K562 (cell line): Measurements from ENCODE around the gene ZNF750. TPM values are rescaled to one million over a fixed set of nuclear protein-coding genes. Genes with fewer than 3 reads are reported as not detected.

Experiments used
- ATAC-seq: fragments of 200-7000 bp; cut with Tn5 transposase; 3 replicates; pipeline ENCODE4 v1.9.1; 2020; ENCODE audit warnings: moderate library complexity
- BruUV-seq: library from RNA; stranded (reverse); fragments of 400-500 nt; replicated peaks from 2 replicates; lab custom pipeline; 2021; lab: Mats Ljungman, UMichigan
- CTCF ChIA-PET: fragments of 300-600 bp; formaldehyde crosslinking; extraction: SDS; loops from one replicate; lab custom pipeline; 2021; ENCODE audit warnings: low intra/inter-chr PET ratio; lab: Yijun Ruan, JAX
- POLR2A ChIA-PET: fragments of 300-600, 350-650 bp; sonication (Branson Sonifier 250); formaldehyde crosslinking; extraction: SDS; loops from one replicate; lab custom pipeline; 2021; ENCODE audit warnings: antibody characterized with exemption, inconsistent platforms; lab: Yijun Ruan, JAX
- DNase-seq, 4 experiments: peaks; one replicate each; pipeline versions ENCODE4 v3.0.0 to v3.0.0-alpha.2; 2011 to 2018; ENCODE audit warnings: low spot score in 3 of 4, mixed read lengths in 3 of 4; ENCODE audit errors: extremely low read depth in 1 of 4
- FAIRE-seq: peaks from 2 replicates; lab custom pipeline; 2011; peaks lifted over from hg19 to GRCh38; lab: Jason Lieb, UNC
- H2AFZ ChIP-seq: 2 replicates; pipeline ENCODE4 v1.6.0; 2011; ENCODE audit warnings: low read depth, low read length, control low read depth, inconsistent platforms
- H3K27ac ChIP-seq: fragments of 200-600 bp; 3 replicates; pipeline ENCODE4 v1.8.0; 2011; ENCODE audit warnings: low read depth, mild to moderate bottlenecking, control low read depth, inconsistent platforms, low read length, moderate library complexity, mixed read lengths; ENCODE audit errors: extremely low read depth
- H3K27me3 ChIP-seq, 2 experiments: fragments of 300-600 bp in 1 of 2; 2 replicates in 1 of 2; 3 replicates in 1 of 2; pipeline versions ENCODE4 v1.6.0 to v1.8.0; 2011; ENCODE audit warnings: inconsistent platforms in 2 of 2, low read length in 2 of 2, mild to moderate bottlenecking in 1 of 2, mixed read lengths in 1 of 2, moderate library complexity in 1 of 2; ENCODE audit not compliant: control insufficient read depth in 2 of 2, insufficient read depth in 2 of 2
- H3K36me3 ChIP-seq: fragments of 300-600 bp; 3 replicates; pipeline ENCODE4 v1.8.0; 2011; ENCODE audit warnings: mild to moderate bottlenecking, low read length, inconsistent platforms; ENCODE audit not compliant: control insufficient read depth, insufficient read depth
- H3K4me1 ChIP-seq, 2 experiments: fragments of 200-600 bp in 1 of 2; replicated peaks in 1 of 2; 2 replicates in 1 of 2; 3 replicates in 1 of 2; pipeline versions ENCODE4 v1.5.1 to v1.8.0; 2011; ENCODE audit warnings: inconsistent platforms in 2 of 2, low read length in 2 of 2, mild to moderate bottlenecking in 1 of 2, mixed read lengths in 1 of 2, moderate library complexity in 1 of 2; ENCODE audit not compliant: control insufficient read depth in 2 of 2, insufficient read depth in 2 of 2
- H3K4me2 ChIP-seq: 2 replicates; pipeline ENCODE4 v1.6.1; 2011; ENCODE audit warnings: low read length, control low read depth, inconsistent platforms, mixed read lengths; ENCODE audit not compliant: insufficient read depth
- H3K4me3 ChIP-seq: fragments of 200-600 bp; sonication (generic), shearing (Covaris generic); 2 replicates; pipeline ENCODE4 v1.5.1; 2016; ENCODE audit warnings: control low read depth, inconsistent platforms
- H3K79me2 ChIP-seq: fragments of 200-600 bp; 3 replicates; pipeline ENCODE4 v1.8.0; 2011; ENCODE audit warnings: low read length, inconsistent platforms; ENCODE audit not compliant: control insufficient read depth, insufficient read depth
- H3K9ac ChIP-seq, 2 experiments: 2 replicates each; pipeline versions ENCODE4 v1.6.0 to v1.6.1; 2011; ENCODE audit warnings: low read depth in 2 of 2, low read length in 2 of 2, control low read depth in 1 of 2, inconsistent platforms in 1 of 2, mild to moderate bottlenecking in 1 of 2, mixed read lengths in 1 of 2; ENCODE audit not compliant: insufficient read depth in 1 of 2
- H3K9me1 ChIP-seq: one replicate; pipeline ENCODE4 v1.6.0; 2011; ENCODE audit warnings: inconsistent platforms, mild to moderate bottlenecking, low read length, moderate library complexity; ENCODE audit not compliant: control insufficient read depth, insufficient read depth
- H3K9me3 ChIP-seq: replicated peaks from 2 replicates; pipeline ENCODE4 v1.5.1; 2011; ENCODE audit warnings: low read depth, low read length, inconsistent platforms; ENCODE audit not compliant: control insufficient read depth, insufficient read depth
- H4K20me1 ChIP-seq: replicated peaks from 2 replicates; pipeline ENCODE4 v1.6.1; 2011; ENCODE audit warnings: low read length, inconsistent platforms, mixed read lengths; ENCODE audit not compliant: control insufficient read depth, insufficient read depth
- ATF2 ChIP-seq: sonication (generic); formaldehyde crosslinking; IDR thresholded peaks from 2 replicates; pipeline ENCODE4 v1.8.1; 2022; ENCODE audit warnings: missing genetic modification reagents
- FOXK2 ChIP-seq, 2 experiments: fragments of 450-650 bp; IDR thresholded peaks in 1 of 2; conservative IDR thresholded peaks in 1 of 2; 2 replicates each; pipeline ENCODE4 v1.6.1; 2016; ENCODE audit warnings: low read depth in 2 of 2, mild to moderate bottlenecking in 1 of 2
- HMGN3 ChIP-seq: IDR thresholded peaks from 2 replicates; pipeline ENCODE4 v1.6.1; 2011; ENCODE audit warnings: borderline replicate concordance, low read depth, mild to moderate bottlenecking, mixed read lengths, low read length; ENCODE audit not compliant: insufficient read length; ENCODE audit errors: extremely low read depth
- PCBP2 ChIP-seq: fragments of 200-400 bp; formaldehyde crosslinking; IDR thresholded peaks from 2 replicates; pipeline ENCODE4 v1.6.1; 2018; ENCODE audit warnings: low read length, low read depth, mild to moderate bottlenecking, moderate library complexity; ENCODE audit not compliant: poor library complexity, severe bottlenecking
- PHB2 ChIP-seq: fragments of 450-650 bp; IDR thresholded peaks from 2 replicates; pipeline ENCODE4 v1.6.1; 2017; ENCODE audit warnings: low read depth
- POLR2AphosphoS5 ChIP-seq: IDR thresholded peaks from 2 replicates; pipeline ENCODE4 v1.6.1; 2011; ENCODE audit warnings: mild to moderate bottlenecking, low read depth, low read length, moderate library complexity; ENCODE audit not compliant: control insufficient read depth, insufficient read depth
- PYGO2 ChIP-seq: fragments of 450-650 bp; IDR thresholded peaks from 2 replicates; pipeline ENCODE4 v1.6.1; 2016; ENCODE audit warnings: mild to moderate bottlenecking, missing genetic modification characterization, moderate library complexity, missing compliant biosample characterization
- SIN3A ChIP-seq, 2 experiments: fragments of 150-350 bp in 1 of 2; IDR thresholded peaks; 2 replicates each; pipeline ENCODE4 v1.6.1; 2011 to 2016; ENCODE audit warnings: borderline replicate concordance in 2 of 2, low read depth in 2 of 2, low read length in 2 of 2, mild to moderate bottlenecking in 2 of 2, moderate library complexity in 2 of 2; ENCODE audit not compliant: control insufficient read depth in 1 of 2
- STAG1 ChIP-seq: sonication (generic); formaldehyde crosslinking; IDR thresholded peaks from 2 replicates; pipeline ENCODE4 v1.5.0; 2020; ENCODE audit warnings: missing genetic modification reagents, borderline replicate concordance
- ZFP91 ChIP-seq: sonication (generic); formaldehyde crosslinking; IDR thresholded peaks from 2 replicates; pipeline ENCODE4 v1.8.0; 2022; ENCODE audit warnings: mild to moderate bottlenecking, missing genetic modification reagents
- ZNF384 ChIP-seq: IDR thresholded peaks from 2 replicates; pipeline ENCODE4 v1.6.1; 2012; ENCODE audit warnings: low read depth, low read length, improper control_type of control experiment
- WGBS: fragments of 100-300 bp; shearing (Covaris generic); methylation state at CpG from one replicate; pipeline ENCODE4 v1.1.6; 2016; ENCODE audit warnings: low coverage, mixed read lengths; ENCODE audit not compliant: insufficient coverage; ENCODE audit errors: missing lambda C conversion rate; 5-methylcytosine and 5-hydroxymethylcytosine counted together
- in situ Hi-C: fragments of 300-500 bp; cut with MboI; formaldehyde crosslinking; loops from 4 replicates; pipeline ENCODE4 v1.15.0; 2018; ENCODE audit warnings: inconsistent platforms, mixed read lengths
- intact Hi-C: fragments of 100-400 bp; cut with micrococcal nuclease; formaldehyde crosslinking; loops from 2 replicates; pipeline ENCODE4 v1.14.2; 2022
- polyA plus RNA-seq, 8 experiments: library from polyadenylated mRNA; depleted of rRNA in 4 of 8; stranded (reverse) in 5 of 8; unstranded in 3 of 8; fragments of >200 nt; fragmentation: Nextera tagmentation in 2 of 8; fragmentation: Illumina TruSeq in 1 of 8; extraction: Ambion mirVana in 2 of 8; extraction: Trizol in 1 of 8; gene quantifications; 2 replicates each; pipeline versions ENCODE4 v1.2.1 to v1.2.3, GENCODE V29; 2011 to 2014; ENCODE audit warnings: inconsistent platforms in 1 of 8, missing spikeins in 1 of 8
- total RNA-seq, 7 experiments: library from RNA; depleted of rRNA in 6 of 7; stranded (reverse); fragments of >200 nt in 6 of 7; fragmentation: Illumina TruSeq in 2 of 7; extraction: Trizol in 2 of 7; gene quantifications; 2 replicates each; pipeline versions ENCODE4 v1.2.1 to v1.2.3, GENCODE V29; 2011 to 2021; ENCODE audit warnings: low replicate concordance in 1 of 7

Gene ZNF750
- total and polyA plus RNA-seq, 9 of the 15 experiments (the other 6 are each of a cell fraction or from before 2014, with no cell fraction given), result not detected

GRCh38 chr17:82851381-82851780 is 11.6 kb upstream of the ZNF750 start (continued):
- TF ChIP-seq STAG1 (no peak), PCBP2 (no peak), PYGO2 (tag) (no peak), PHB2 (no peak), SIN3A (IDR thresholded peaks at IDR 0.05; ENCODE audit: borderline replicate concordance in 2 of 2, control insufficient read depth in 1 of 2, low read depth in 2 of 2, low read length in 2 of 2) (no peak)

GRCh38 chr17:82849076-82849945 is 9.5 kb upstream of the ZNF750 start:
- Histone ChIP-seq H3K9me1 (no peaks in the 10 kb centered on the region), H3K36me3 (peaks cover 14% of the 10 kb centered on the region; the same call in 2 of the 3 replicates), H3K27me3 (no peaks in the 10 kb centered on the region), H2AFZ (no peak overlapping the region), H3K79me2 (no peaks in the 10 kb centered on the region; the same call in 1 of the 3 replicates), H3K4me1 (peaks cover 0 to 22% of the 10 kb centered on the region in 2 experiments; a peak in 2 of 5 replicates), H3K4me3 (no peak overlapping the region), H3K9ac (no peak overlapping the region), H3K27ac (no peak overlapping the region), H4K20me1 (no peaks in the 10 kb centered on the region), H3K9me3 (no peaks in the 10 kb centered on the region; the same call in 1 of the 2 replicates)
- ChIA-PET POLR2A (no interaction called here), CTCF (no interaction called here)
- no peak for ATAC-seq
- WGBS, result 87% methylated on average over 29 of the region's 33 CpGs
- BruUV-seq, result no TSS peak
- no peak for FAIRE-seq
- in situ Hi-C loops, result no loop called here
- DNase-seq, result no peak
- TF ChIP-seq ZNF384 (no peak), HMGN3 (no peak), ZFP91 (CRISPR knock-in tag) (no peak), ATF2 (CRISPR knock-in tag) (no peak), POLR2AphosphoS5 (no peak), FOXK2 (conservative IDR thresholded peaks at IDR 0.05 in 1 of 2, IDR thresholded peaks at IDR 0.05 in 1 of 2; ENCODE audit: low read depth in 2 of 2) (no peak)
- TF ChIP-seq, all 486 proteins: peak for 0
- no peak overlapping the region for H3K4me2 ChIP-seq
- intact Hi-C loops, result no loop called here
